Suprapubic skin (tissue), 4 donors: Measurements from ENCODE around the gene UVRAG. TPM values are rescaled to one million over a fixed set of nuclear protein-coding genes. Genes with fewer than 3 reads are reported as not detected.

Experiments used
- DNase-seq, 2 donors: peaks; one replicate each; pipeline ENCODE4 v3.0.0-alpha.2; 2019; ENCODE audit warnings: low spot score in 2 of 2
- H3K27ac ChIP-seq: fragments of 200-600 bp; sonication (generic); one replicate; pipeline ENCODE4 v1.5.1; 2019
- H3K27me3 ChIP-seq: fragments of 200-600 bp; sonication (generic); one replicate; pipeline ENCODE4 v1.5.1; 2019
- H3K36me3 ChIP-seq: fragments of 200-600 bp; sonication (generic); one replicate; pipeline ENCODE4 v1.5.1; 2019
- H3K4me1 ChIP-seq: fragments of 200-600 bp; sonication (generic); one replicate; pipeline ENCODE4 v1.5.1; 2019
- H3K4me3 ChIP-seq: fragments of 200-600 bp; sonication (generic); one replicate; pipeline ENCODE4 v1.5.1; 2019; ENCODE audit warnings: mild to moderate bottlenecking
- H3K9me3 ChIP-seq: fragments of 200-600 bp; sonication (generic); one replicate; pipeline ENCODE4 v1.5.1; 2019
- CTCF ChIP-seq, 2 donors: fragments of 200-600 bp in 1 of 2; fragments of 450-650 bp in 1 of 2; sonication (generic) in 1 of 2; IDR thresholded peaks; one replicate each; pipeline ENCODE4 v1.5.1; 2016 to 2019; ENCODE audit warnings: antibody characterized with exemption in 2 of 2, mild to moderate bottlenecking in 1 of 2, moderate library complexity in 1 of 2
- EP300 ChIP-seq: sonication (generic); formaldehyde crosslinking; IDR thresholded peaks from one replicate; pipeline ENCODE4 v1.6.1; 2017; ENCODE audit warnings: antibody characterized with exemption
- POLR2A ChIP-seq, 2 donors: fragments of 450-650 bp; IDR thresholded peaks; one replicate each; pipeline ENCODE4 v1.6.1; 2017; ENCODE audit warnings: antibody characterized with exemption in 2 of 2, mild to moderate bottlenecking in 2 of 2, moderate library complexity in 2 of 2
- POLR2AphosphoS5 ChIP-seq, 3 donors: sonication (generic); formaldehyde crosslinking; IDR thresholded peaks; one replicate each; pipeline ENCODE4 v1.6.1; 2017; ENCODE audit warnings: antibody characterized with exemption in 3 of 3
- WGBS: methylation state at CpG from one replicate; pipeline ENCODE4 v1.1.5; 2018; 5-methylcytosine and 5-hydroxymethylcytosine counted together
- total RNA-seq, 4 donors: library from RNA; depleted of rRNA; stranded (reverse); fragments of >200 nt; gene quantifications; one replicate each; pipeline ENCODE4 v1.1.0, GENCODE V29; 2016

The UVRAG gene
- total RNA-seq, 4 donors from 2014 or later, result 17.5 to 30.0 (median 22.1) TPM

- Histone ChIP-seq H3K4me3 (no peak overlapping the region), H3K36me3 (no peaks in the 10 kb centered on the region), H3K27ac (no peak overlapping the region), H3K4me1 (peaks cover 20% of the 10 kb centered on the region), H3K27me3 (no peaks in the 10 kb centered on the region), H3K9me3 (no peaks in the 10 kb centered on the region)
- no peak for DNase-seq
- TF ChIP-seq POLR2A (IDR thresholded peaks at IDR 0.05) (no peak), CTCF (IDR thresholded peaks at IDR 0.05) (no peak), EP300 (no peak), POLR2AphosphoS5 (IDR thresholded peaks at IDR 0.05) (no peak)
- WGBS, result 71% methylated on average over 8 of the region's 8 CpGs
These were observed 131.8 kb downstream of the UVRAG start for GRCh38 chr11:75946531-75947530.

- H3K4me3 ChIP-seq, result no peak overlapping the region
- H3K36me3 ChIP-seq, result no peaks in the 10 kb centered on the region
- no peaks in the 10 kb centered on the region for H3K27me3 ChIP-seq
- no peak overlapping the region for H3K27ac ChIP-seq
- peaks cover 20% of the 10 kb centered on the region for H3K4me1 ChIP-seq
- no peaks in the 10 kb centered on the region for H3K9me3 ChIP-seq
- no peak for DNase-seq
- WGBS, result 51% methylated on average over 6 of the region's 6 CpGs
- TF ChIP-seq POLR2AphosphoS5 (IDR thresholded peaks at IDR 0.05) (no peak), EP300 (no peak), POLR2A (IDR thresholded peaks at IDR 0.05) (no peak), CTCF (IDR thresholded peaks at IDR 0.05) (no peak)
These were observed 134.1 kb downstream of the UVRAG start for GRCh38 chr11:75949023-75949672.

GRCh38 chr11:75950141-75950540, 135.1 kb downstream of the UVRAG start:
- Histone ChIP-seq H3K4me3 (no peak overlapping the region), H3K27me3 (no peaks in the 10 kb centered on the region), H3K4me1 (peaks cover 20% of the 10 kb centered on the region), H3K27ac (no peak overlapping the region), H3K9me3 (no peaks in the 10 kb centered on the region), H3K36me3 (no peaks in the 10 kb centered on the region)
- DNase-seq, result no peak
- 97% methylated on average over 6 of the region's 6 CpGs for WGBS
- TF ChIP-seq EP300 (no peak), POLR2AphosphoS5 (IDR thresholded peaks at IDR 0.05) (no peak), CTCF (IDR thresholded peaks at IDR 0.05) (no peak), POLR2A (IDR thresholded peaks at IDR 0.05) (no peak)

GRCh38 chr11:75954039-75954438, 139.0 kb downstream of the UVRAG start:
- Histone ChIP-seq H3K27me3 (no peaks in the 10 kb centered on the region), H3K4me3 (no peak overlapping the region), H3K27ac (no peak overlapping the region), H3K4me1 (peaks cover under 1% of the 10 kb centered on the region), H3K9me3 (no peaks in the 10 kb centered on the region), H3K36me3 (no peaks in the 10 kb centered on the region)
- 64% methylated on average over 2 of the region's 2 CpGs for WGBS
- no peak for TF ChIP-seq POLR2AphosphoS5 (IDR thresholded peaks at IDR 0.05)
- TF ChIP-seq EP300, result no peak
- TF ChIP-seq CTCF (IDR thresholded peaks at IDR 0.05), result no peak
- no peak for TF ChIP-seq POLR2A (IDR thresholded peaks at IDR 0.05)
- DNase-seq, result no peak

GRCh38 chr11:75955443-75955842, 140.4 kb downstream of the UVRAG start:
- H3K4me1 ChIP-seq, result no peaks in the 10 kb centered on the region
- TF ChIP-seq POLR2AphosphoS5 (IDR thresholded peaks at IDR 0.05), result no peak
- TF ChIP-seq POLR2A (IDR thresholded peaks at IDR 0.05), result no peak
- no peak for TF ChIP-seq CTCF (IDR thresholded peaks at IDR 0.05)
- no peak for TF ChIP-seq EP300
- H3K27me3 ChIP-seq, result no peaks in the 10 kb centered on the region
- no peaks in the 10 kb centered on the region for H3K9me3 ChIP-seq
- H3K4me3 ChIP-seq, result no peak overlapping the region
- no peak overlapping the region for H3K27ac ChIP-seq
- H3K36me3 ChIP-seq, result no peaks in the 10 kb centered on the region
- WGBS, result 73% methylated on average over 5 of the region's 5 CpGs
- DNase-seq, result no peak
